Activated CD8-positive, alpha-beta memory T cell treated with anti-CD3 and anti-CD28 coated beads, Interleukin-2, amount 50 U/mL, for 24 hours (primary cell): ENCODE results near the gene NADSYN1.
A peak's percentile ranks its signal among the peaks of the same experiment; 100 is the strongest.
"Not testable (repeated sequence)": the region's sequence is repeated elsewhere in the genome, so short reads cannot be mapped to it uniquely, and the experiment has no call there.

ENCODE experiments used
- DNase-seq: peaks from one replicate; pipeline ENCODE4 v3.0.0-alpha.2; 2020; ENCODE audit errors: extremely low read depth

NADSYN1 gene

DNA sequence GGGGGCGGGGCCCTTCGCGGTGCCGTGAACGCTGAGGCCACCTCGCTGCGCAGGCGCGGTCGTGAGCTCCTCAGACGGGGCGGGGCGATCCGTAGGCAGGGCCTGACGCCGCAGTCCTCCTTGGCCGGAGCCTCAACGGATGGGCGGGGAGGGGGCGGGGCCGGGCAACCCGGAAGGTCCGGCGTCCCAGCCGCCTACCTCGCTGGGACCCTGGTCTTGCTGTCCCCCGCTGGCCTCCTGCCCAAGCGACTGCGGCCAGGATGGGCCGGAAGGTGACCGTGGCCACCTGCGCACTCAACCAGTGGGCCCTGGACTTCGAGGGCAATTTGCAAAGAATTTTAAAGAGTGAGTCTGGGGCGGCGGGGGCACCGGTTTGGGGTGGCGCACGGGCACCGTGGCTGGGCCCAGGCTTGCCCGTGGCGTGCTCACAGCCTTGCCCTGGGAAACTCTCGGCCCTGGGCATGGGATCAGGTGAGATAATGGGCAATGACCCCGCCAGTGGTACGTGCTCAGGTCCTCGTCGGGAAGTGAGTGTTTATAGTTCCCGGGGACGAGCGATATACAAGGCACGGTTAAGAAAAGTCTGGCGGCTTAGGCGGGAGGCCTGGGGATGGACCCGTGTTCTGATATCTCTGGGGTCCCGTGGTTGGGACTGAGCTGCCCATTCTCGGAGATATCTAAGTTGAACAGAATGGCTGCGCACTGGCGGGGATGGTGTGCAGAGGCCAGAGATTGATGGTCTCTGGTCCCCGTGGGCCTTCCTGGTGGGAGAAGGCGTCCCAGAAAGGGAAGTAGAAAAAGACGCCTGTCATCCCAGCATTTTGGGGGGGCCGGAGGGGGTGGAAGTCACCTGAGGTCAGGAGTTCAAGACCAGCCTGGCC lies at the start of gene NADSYN1:
Gene NADSYN1 (plus strand): TSS at position 167 of the 881 bp plus-strand sequence. CDS start 94 bp downstream, at position 261.
- peak; percentile 89 for DNase-seq

DNA sequence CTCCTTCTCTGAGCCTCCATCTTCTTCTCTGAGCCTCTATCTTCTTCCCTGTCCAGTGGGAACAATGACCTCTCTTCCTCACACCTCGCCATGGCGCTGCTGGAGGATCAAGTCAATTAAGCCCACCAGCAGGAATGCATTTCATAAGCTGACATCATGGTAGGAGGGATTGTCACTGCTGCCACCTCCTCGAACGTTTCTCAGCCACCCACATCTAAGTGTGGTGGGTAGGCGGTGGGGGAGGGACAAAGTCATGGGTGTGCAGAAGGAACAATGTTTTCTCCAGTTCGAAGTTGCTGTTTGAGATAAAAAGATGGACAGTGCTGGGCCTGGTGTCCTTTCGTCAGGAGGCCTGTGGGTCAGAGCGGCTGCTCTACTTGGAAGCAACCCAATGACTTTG lies 48.8 kb upstream of the NADSYN1 start:
- DNase-seq, result no peak

DNA sequence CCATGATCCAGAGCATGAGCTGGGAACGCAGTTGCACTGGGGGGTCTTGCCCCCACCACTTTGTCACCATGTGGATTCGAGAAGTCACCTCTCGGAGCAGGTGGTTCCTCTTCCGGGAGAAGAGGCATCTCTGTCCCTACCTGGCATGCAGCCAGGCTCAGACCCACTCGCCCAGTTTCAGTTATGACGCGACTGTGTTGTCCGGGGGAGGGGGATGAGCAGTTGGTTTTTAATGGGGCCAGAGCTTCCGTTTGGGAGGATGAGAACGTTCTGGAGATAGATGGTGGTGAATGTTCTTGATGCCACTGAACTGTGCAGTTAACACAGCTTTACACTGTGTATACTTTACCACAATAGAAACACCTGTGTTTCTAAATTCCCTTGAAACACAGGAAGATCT lies 46.3 kb upstream of the NADSYN1 start:
- no peak for DNase-seq

DNA sequence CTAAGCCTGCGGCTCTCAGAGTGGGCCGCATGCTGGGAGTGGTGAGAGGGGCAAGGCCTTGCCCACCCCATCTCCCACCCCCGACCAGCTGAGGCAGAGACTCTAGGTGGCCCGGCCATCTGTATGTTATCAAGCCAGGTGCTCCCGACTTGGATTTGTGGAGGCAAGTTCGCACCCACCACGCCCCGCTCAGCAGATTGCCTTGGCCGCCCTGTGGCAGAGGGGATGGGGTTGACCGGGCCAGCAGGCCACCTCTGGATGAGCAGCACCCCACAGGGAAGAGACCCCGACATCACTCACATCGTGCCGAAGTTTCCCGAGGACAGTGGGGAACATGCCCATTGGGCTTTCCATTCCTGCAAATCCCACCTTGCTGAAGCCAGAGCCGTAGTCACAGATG lies 45.6 kb upstream of the NADSYN1 start:
- DNase-seq, result no peak

- DNase-seq, result no peak
These were observed 44.2 kb upstream of the NADSYN1 start for GRCh38 chr11:71408826-71409225.

DNA sequence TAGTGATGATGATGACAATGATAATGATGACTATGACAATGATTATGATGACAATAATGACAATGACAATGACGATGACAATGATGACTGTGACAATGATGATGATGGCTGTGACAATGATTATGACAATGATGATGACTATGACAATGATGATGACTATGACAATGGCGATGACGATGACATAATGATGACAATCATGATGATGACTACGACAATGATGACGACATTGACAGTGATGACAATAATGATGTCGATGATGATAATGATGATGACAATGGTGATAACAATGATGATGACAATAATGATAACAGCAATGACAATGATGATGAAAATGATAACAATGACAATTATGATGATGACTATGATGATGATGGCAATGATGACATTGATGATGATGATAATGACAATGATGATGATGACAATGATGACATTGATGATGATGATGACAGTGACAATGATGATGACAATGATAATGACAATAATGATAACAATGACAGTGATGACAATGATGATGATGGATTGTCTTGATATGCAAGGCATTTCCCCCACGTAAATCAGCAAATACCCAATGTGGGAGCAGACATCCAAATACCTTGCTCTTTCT lies 42.5 kb upstream of the NADSYN1 start:
- no peak for DNase-seq

DNA sequence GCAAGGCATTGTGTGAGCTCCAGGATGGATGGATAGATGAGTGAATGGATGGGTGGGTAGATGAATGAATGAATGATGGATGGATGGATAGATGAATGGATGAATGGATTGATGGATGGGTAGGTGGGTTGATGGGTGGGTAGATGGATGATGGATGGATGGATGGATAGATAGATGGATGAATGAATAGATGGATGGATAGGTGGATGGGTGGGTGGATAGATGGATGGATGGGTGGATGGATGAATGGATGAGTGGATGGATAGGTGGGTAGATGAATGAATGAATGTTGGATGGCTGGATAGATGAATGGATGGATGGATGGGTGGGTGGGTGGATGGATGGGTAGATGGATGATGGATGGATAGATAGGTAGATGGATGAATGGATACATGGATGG lies 38.4 kb upstream of the NADSYN1 start:
- no peak for DNase-seq

GRCh38 chr11:71418643-71419042 lies 34.4 kb upstream of the NADSYN1 start:
- DNase-seq, result no peak

DNA sequence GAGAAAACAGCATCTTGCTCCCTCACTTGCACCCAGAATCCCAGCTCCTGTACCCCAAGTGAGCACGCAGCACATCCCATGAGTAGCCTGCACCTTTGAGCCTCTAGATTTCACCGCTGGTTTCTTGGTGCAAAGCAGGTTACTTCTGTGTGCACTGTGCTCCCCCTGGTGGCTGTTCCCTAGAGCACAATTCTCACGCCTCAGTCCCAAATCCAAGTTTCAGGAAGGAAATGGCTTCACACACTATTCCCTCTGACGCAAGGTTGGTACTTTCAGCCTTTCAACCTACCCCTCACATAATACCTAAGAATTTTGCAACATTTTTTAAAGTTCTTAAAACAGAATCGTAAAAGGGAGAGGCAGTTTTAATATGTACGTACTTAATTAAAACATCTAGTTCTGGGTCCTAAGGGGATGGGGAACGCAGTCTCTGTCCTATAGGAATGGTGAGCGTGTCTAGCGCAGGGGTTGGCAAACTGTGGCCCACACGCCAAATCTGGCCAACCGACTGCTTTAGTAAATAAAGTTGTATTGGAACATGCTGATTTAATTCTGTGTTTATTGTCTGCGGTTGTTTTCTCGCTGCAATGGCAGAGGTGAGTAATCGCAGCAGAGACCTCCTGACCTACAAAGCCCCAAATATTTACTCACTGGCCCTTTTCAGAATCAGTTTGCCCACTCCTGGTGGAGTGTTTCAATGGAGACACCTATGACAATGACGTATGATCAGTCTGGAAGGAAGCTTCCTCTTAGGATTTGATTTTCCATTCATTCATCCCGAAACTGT lies 32.4 kb upstream of the NADSYN1 start:
- no peak for DNase-seq

GRCh38 chr11:71421392-71421950 lies 31.5 kb upstream of the NADSYN1 start:
- DNase-seq, result no peak

DNA sequence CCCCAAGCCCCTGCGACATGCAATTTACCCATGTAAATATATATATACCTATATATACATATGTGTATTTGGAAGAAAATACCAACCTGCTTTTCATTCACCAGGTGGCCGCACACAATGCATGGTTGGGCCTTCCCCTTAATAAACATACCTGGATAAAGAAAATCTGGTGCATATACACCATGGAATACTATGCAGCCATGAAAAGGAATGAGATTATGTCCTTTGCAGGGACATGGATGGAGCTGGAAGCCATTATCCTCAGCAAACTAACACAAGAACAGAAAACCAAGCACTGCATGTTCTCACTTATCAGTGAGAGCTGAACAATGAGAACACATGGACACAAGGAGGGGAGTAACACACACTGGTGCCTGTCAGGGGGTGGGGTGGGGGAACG lies 30.7 kb upstream of the NADSYN1 start:
- not testable (repeated sequence) for DNase-seq

GRCh38 chr11:71423181-71423790 lies 29.7 kb upstream of the NADSYN1 start:
- DNase-seq, result no peak

DNA sequence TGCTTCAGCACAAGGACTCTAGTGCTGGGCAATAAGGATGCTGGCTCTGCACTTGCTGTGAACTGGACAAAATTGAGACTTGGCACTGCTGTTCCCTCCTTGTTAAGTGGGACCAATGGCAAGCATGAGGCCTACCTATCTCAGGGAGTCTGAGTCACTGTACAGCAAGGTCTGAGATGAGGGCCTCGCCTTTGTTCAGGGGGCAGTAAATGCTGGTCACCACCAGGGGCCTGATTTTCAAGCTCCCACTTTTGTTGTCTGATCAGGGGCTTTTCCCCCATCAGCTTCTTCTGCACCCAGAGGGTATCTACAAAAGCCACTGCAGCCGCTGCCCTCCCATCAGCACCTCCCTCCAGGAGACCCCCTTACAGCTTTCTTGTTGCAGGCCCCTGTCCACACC lies 27.6 kb upstream of the NADSYN1 start:
- no peak for DNase-seq

GRCh38 chr11:71425860-71426259 lies 27.1 kb upstream of the NADSYN1 start:
- DNase-seq, result no peak

DNA sequence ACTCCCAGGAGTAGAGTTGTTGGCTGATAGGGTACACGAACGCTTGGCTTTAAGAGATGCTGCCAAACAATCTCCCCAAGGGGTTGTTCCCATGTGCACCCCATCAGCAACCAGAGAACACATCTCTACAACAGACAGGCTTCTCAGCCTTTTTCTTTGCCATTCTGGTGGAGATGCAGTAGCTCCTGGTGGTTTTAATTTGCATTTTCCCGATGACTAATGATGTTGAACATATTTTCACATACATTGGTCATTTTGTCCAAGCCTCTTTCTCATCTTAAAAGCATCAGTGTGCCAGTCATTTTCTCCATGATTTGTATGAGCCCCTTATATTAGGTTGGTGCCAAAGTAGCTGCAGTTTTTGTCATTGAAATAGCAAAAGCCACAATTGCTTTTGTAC lies 26.6 kb upstream of the NADSYN1 start:
- no peak for DNase-seq

- no peak for DNase-seq
These were observed 24.1 kb upstream of the NADSYN1 start for GRCh38 chr11:71428861-71429435.

DNA sequence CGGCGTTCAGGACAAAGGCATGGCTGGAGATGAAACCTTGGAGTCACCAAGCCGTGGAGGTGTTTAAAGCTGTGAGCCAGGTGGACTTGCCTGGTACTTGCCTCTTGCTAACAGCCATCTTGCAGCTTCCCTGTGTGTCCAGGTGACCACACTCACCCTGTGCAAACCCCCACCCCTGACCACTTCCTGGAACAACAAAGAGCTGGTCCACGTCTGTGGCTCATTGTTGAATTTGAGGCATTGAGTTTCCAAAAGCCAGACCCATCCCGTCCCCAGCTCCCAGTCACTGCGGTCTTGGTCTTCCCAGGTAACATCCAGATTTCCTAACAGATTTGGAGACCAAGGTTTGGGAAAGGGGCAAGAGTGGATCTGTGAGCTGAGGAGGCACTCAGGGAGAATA lies 23.3 kb upstream of the NADSYN1 start:
- no peak for DNase-seq

- DNase-seq, result no peak
These were observed 22.8 kb upstream of the NADSYN1 start for GRCh38 chr11:71430166-71430565.

DNA sequence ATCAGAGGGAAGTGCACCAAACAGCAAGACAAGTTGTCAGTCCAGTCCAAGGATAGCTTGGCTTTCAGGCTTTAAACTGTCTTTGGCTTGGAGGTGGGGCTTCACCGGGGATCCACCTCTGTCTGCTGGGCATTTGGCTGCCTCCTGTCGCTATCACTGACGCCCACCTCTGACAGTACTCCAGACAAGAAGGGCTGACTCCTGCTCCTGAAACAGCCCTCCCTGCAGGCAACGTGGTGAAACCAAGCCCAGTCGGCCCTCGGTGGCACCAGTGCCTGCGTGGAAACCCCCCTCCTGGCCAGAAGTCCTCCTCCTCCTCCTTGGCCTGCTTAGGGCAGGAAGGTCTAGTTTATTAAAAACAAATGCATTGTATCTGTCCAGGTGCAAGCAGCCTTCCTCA lies 21.7 kb upstream of the NADSYN1 start:
- DNase-seq, result no peak

- no peak for DNase-seq
These were observed 20.0 kb upstream of the NADSYN1 start for GRCh38 chr11:71432761-71433647.
